ENCODE measurements around the gene RCL1. TPM values are rescaled to one million over a fixed set of nuclear protein-coding genes. Genes with fewer than 3 reads are reported as not detected.
A peak's percentile ranks its signal among the peaks of the same experiment; 100 is the strongest.

RCL1 gene
- total RNA-seq, 1 experiment from 2014 or later, result 27.0 TPM

DNA sequence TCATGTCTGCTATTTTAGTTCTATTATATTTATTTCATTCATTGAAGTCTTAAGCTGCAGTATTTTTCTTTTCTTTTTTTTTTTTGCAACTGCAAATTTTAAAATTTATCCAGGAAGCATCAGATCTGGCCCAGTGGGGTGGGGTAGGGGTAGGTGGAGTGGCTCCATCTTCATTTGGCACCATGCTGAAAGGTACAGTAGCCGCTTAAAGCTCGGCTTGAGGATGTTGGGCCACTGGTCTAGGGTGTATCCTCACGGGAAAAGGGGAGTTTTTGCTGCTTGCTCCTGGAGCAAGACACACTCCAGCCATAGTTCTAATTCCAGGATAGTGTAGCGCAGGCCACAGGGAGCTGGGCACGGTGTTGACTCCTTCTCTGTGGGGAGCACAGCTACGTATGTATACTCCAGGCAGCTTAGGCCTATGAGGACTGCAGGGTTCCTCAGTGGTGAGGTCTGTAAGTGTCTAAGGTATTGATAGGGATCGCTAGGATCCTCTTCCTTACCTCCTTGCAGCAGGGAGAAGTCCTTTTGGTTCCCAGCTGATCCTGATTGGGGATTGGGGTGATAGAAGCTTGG lies 22.7 kb downstream of the RCL1 start:
- no peaks in the 10 kb centered on the region for H3K36me3 ChIP-seq
- no peak overlapping the region for H3K27ac ChIP-seq
- no peak overlapping the region for H3K4me3 ChIP-seq
- no peaks in the 10 kb centered on the region for H3K27me3 ChIP-seq
- DNase-seq, result no peak
- H3K4me1 ChIP-seq, result no peaks in the 10 kb centered on the region
- no peaks in the 10 kb centered on the region for H3K9me3 ChIP-seq (replicated peaks)

- Histone ChIP-seq H3K27me3 (no peaks in the 10 kb centered on the region), H3K27ac (no peak overlapping the region), H3K4me1 (no peaks in the 10 kb centered on the region), H3K4me3 (no peak overlapping the region), H3K9me3 (replicated peaks) (no peaks in the 10 kb centered on the region), H3K36me3 (no peaks in the 10 kb centered on the region)
- no peak for DNase-seq
Observed at GRCh38 chr9:4820168-4820567, 27.4 kb downstream of the RCL1 start.

GRCh38 chr9:4821133-4821532 lies 28.4 kb downstream of the RCL1 start:
- no peak for DNase-seq
- Histone ChIP-seq H3K36me3 (no peaks in the 10 kb centered on the region), H3K4me3 (no peak overlapping the region), H3K27ac (no peak overlapping the region), H3K4me1 (no peaks in the 10 kb centered on the region), H3K27me3 (no peaks in the 10 kb centered on the region), H3K9me3 (replicated peaks) (no peaks in the 10 kb centered on the region)

GRCh38 chr9:4822057-4822456 lies 29.3 kb downstream of the RCL1 start:
- no peaks in the 10 kb centered on the region for H3K36me3 ChIP-seq
- H3K4me1 ChIP-seq, result no peaks in the 10 kb centered on the region
- H3K27me3 ChIP-seq, result no peaks in the 10 kb centered on the region
- H3K4me3 ChIP-seq, result no peak overlapping the region
- no peak for DNase-seq
- H3K27ac ChIP-seq, result no peak overlapping the region
- H3K9me3 ChIP-seq (replicated peaks), result no peaks in the 10 kb centered on the region

DNA sequence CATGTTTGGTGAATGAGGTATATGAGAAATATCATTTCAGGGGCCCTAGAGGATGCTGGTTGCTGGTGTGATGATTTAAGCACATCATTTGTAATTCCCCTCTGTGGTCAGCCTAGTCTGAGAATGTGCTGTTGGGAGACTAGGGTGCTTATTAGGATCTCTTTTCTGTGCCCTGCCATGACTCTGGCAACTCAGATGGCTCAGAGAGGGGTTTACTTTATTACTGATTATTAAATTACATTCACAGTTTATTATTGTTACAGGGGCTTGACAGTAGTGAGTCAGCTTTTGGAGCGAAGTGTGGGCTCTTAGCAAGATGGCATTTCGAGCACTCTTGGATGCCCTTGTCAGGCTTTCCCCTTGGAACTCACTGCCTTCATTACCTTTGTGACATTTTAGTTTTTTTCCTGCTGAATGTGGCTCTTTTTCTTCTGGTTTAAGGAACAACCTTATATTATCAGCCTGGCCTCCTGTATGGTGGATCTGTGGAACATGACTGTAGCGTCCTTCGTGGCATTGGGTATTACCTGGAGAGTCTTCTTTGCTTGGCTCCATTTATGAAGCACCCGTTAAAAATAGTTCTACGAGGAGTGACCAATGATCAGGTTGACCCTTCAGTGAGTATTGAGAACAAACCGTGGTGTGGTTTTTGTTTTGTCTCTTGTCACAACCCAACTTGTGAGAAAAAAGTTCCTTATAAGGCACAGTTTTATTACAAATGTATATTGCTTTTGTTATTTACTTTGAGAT lies 33.8 kb downstream of the RCL1 start:
- no peak overlapping the region for H3K27ac ChIP-seq
- DNase-seq, result no peak

DNA sequence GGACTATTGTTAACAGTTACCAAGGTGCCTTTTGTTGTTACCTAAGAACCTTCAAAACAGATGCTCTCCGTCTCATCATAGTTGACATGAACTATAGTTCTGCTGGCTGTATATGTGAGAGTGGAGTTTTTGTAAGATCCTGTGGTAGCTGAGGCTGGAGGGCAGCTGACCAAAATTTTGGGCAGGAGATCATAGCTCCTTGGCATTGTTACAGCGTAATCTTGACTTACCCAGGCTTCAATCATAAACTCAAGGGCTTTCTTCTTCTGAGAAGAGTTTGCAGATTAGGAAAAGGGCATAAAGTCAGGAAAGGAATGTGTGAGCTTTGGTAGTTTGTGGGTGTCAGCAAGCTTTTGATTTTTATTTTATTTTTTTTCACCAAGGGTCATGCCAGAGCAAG lies 34.5 kb downstream of the RCL1 start:
- Histone ChIP-seq H3K4me3 (no peak overlapping the region), H3K27ac (no peak overlapping the region), H3K4me1 (peaks cover 7% of the 10 kb centered on the region), H3K36me3 (0 out of 2 replicates have a peak, but pooled peaks cover 2% of the 10 kb centered on the region), H3K27me3 (no peaks in the 10 kb centered on the region), H3K9me3 (replicated peaks) (no peaks in the 10 kb centered on the region)
- DNase-seq, result no peak

More for the DNA sequence above, 33.8 kb downstream of the RCL1 start:
- Histone ChIP-seq H3K4me3 (no peak overlapping the region), H3K27me3 (no peaks in the 10 kb centered on the region), H3K9me3 (replicated peaks) (no peaks in the 10 kb centered on the region), H3K36me3 (0 out of 2 replicates have a peak, but pooled peaks cover 2% of the 10 kb centered on the region), H3K4me1 (peaks cover 7% of the 10 kb centered on the region)

DNA sequence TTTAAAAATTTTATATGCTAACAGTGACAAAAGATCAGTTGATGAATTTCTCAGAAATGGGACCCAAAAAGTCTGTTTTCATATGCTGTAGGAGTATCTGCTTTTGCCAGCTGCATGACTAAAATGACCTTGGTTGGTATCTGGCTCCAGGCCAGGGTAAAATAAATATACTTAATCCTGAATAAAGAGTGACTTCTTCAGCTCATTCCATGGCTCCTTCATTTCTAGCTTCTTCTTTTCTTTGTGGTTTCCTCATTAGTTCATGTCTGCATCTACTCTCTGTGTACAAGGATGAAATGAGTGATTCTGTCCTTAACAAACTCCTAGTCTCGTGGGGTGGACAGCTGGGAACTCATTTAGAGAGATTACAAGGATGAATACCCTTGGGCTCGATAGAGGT lies 36.0 kb downstream of the RCL1 start:
- Histone ChIP-seq H3K27me3 (no peaks in the 10 kb centered on the region), H3K27ac (peak overlapping the region; percentile 23; the same call in 1 of the 2 replicates), H3K36me3 (0 out of 2 replicates have a peak, but pooled peaks cover 6% of the 10 kb centered on the region), H3K4me1 (peaks cover 7% of the 10 kb centered on the region), H3K4me3 (no peak overlapping the region), H3K9me3 (replicated peaks) (no peaks in the 10 kb centered on the region)
- peak; percentile 25 to 69 for DNase-seq

DNA sequence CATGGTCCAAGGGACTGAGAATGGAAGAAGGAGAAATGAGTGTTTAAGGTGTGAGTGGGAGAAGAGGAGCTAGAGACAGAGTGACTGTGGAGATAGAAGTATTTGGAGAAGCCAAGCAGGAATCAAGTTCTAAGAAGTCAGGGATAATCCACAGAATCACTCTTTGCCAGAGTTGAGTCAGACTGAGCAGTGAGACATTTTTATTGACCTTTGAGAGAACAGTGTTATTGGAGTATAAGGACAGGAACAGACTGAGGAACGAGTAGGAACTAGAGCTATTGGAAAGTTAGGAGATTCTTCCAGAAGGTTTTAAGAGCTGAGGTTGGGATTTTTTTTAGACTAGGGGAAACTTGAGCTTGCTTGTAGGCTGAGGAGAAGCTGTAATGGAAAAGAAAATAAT lies 37.2 kb downstream of the RCL1 start:
- no peak overlapping the region for H3K27ac ChIP-seq
- no peak for DNase-seq

GRCh38 chr9:4830699-4831098 lies 38.0 kb downstream of the RCL1 start:
- H3K4me1 ChIP-seq, result peaks cover 7% of the 10 kb centered on the region
- H3K4me3 ChIP-seq, result no peak overlapping the region
- H3K27ac ChIP-seq, result no peak overlapping the region
- peaks cover 7% of the 10 kb centered on the region; the same call in 1 of the 2 replicates for H3K36me3 ChIP-seq
- no peak for DNase-seq
- H3K9me3 ChIP-seq (replicated peaks), result no peaks in the 10 kb centered on the region
- no peaks in the 10 kb centered on the region for H3K27me3 ChIP-seq

More for the DNA sequence above, 37.2 kb downstream of the RCL1 start:
- Histone ChIP-seq H3K4me3 (no peak overlapping the region), H3K4me1 (peaks cover 7% of the 10 kb centered on the region), H3K36me3 (peaks cover 7% of the 10 kb centered on the region; the same call in 1 of the 2 replicates), H3K9me3 (replicated peaks) (no peaks in the 10 kb centered on the region), H3K27me3 (no peaks in the 10 kb centered on the region)

GRCh38 chr9:4831119-4831518 lies 38.4 kb downstream of the RCL1 start:
- Histone ChIP-seq H3K27me3 (no peaks in the 10 kb centered on the region), H3K36me3 (peaks cover 7% of the 10 kb centered on the region; the same call in 1 of the 2 replicates), H3K4me1 (peaks cover 7% of the 10 kb centered on the region), H3K9me3 (replicated peaks) (no peaks in the 10 kb centered on the region), H3K27ac (no peak overlapping the region), H3K4me3 (no peak overlapping the region)
- DNase-seq, result no peak

DNA sequence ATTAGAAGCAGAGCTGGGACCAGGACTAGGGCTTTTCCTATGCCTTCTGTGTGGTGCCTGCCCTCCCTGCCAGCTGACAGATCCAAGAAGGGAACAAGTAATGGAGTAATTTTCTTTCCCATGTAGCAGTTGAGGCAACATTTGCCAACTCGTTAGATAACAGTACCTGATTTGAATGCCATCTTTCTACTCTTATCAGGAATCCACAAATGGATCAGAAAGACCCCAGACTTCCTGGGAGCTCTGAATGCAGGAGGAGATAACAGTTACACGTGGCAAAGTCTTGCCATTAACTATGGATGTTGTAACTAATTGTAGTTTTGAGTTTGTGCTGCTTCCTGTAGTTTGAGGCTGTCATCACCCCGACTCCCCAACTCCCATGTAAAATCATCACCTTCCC lies 39.2 kb downstream of the RCL1 start:
- Histone ChIP-seq H3K4me1 (peaks cover 7% of the 10 kb centered on the region), H3K27ac (no peak overlapping the region), H3K4me3 (no peak overlapping the region), H3K36me3 (peaks cover 7% of the 10 kb centered on the region; the same call in 1 of the 2 replicates), H3K9me3 (replicated peaks) (no peaks in the 10 kb centered on the region), H3K27me3 (no peaks in the 10 kb centered on the region)
- DNase-seq, result no peak

- H3K36me3 ChIP-seq, result peaks cover 7% of the 10 kb centered on the region; the same call in 1 of the 2 replicates
- peaks cover 11% of the 10 kb centered on the region for H3K4me1 ChIP-seq
- H3K9me3 ChIP-seq (replicated peaks), result no peaks in the 10 kb centered on the region
- DNase-seq, result no peak
- H3K4me3 ChIP-seq, result no peak overlapping the region
- no peak overlapping the region for H3K27ac ChIP-seq
- no peaks in the 10 kb centered on the region for H3K27me3 ChIP-seq
Observed at GRCh38 chr9:4832786-4833579, 40.2 kb downstream of the RCL1 start.

DNA sequence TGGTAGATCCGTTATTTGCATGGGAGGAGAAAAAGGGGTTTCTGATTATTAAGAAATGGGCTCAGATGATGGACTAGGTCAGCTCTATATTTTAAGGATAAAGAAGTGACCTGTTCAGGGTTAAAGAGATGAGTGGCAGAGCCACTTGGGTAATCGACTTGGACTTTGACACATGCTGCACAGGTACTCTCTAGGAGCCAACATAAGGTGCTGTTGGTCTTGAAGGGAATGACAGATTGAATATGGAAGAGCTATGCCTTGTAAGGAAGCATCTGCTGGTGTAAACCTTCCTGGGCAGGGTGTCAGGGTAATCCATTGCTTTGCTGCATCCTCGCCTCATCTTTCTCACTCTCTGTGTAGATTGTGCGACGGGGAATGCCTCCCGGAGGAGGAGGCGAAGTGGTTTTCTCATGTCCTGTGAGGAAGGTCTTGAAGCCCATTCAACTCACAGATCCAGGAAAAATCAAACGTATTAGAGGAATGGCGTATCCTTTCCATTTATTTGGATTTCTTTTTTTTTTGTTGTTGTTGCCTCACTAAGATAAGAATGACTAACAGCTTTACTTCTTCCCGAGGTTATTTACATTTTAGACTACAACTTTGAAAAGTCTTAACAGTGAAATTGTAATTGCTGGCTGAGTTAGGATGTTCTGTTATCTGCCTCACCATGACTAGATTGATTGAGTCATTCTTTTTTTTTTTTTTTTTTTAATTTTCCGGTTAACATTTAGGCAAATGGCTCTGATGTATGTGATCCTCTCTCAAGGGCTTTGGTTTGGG lies 41.2 kb downstream of the RCL1 start:
- H3K4me3 ChIP-seq, result no peak overlapping the region
- DNase-seq, result no peak
- peaks cover 7% of the 10 kb centered on the region; the same call in 1 of the 2 replicates for H3K36me3 ChIP-seq
- no peaks in the 10 kb centered on the region for H3K9me3 ChIP-seq (replicated peaks)
- no peaks in the 10 kb centered on the region for H3K27me3 ChIP-seq
- H3K27ac ChIP-seq, result no peak overlapping the region
- H3K4me1 ChIP-seq, result peaks cover 8% of the 10 kb centered on the region

DNA sequence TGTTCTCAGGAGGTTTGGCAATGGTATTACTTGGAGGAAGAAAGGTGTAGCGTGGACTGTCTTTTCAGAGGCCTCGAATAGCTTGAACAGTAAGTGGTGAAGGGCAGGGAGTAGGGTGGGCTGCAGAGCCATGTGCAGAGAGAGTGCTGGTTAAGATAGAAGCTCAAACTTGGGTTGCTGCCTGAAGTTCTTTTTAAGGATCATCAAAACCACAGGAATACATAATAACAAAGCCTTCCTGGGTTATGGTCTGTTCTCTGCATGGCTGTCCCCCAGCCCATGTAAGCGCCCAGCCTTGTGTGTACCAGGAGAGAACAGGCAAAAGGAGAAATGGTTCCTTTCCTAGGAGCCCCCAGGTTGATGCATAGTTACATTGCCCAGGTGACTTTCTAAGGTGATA lies 43.9 kb downstream of the RCL1 start:
- Histone ChIP-seq H3K9me3 (replicated peaks) (no peaks in the 10 kb centered on the region), H3K4me3 (no peak overlapping the region), H3K36me3 (peaks cover 7% of the 10 kb centered on the region), H3K4me1 (0 out of 2 replicates have a peak, but pooled peaks cover 4% of the 10 kb centered on the region), H3K27ac (no peak overlapping the region), H3K27me3 (no peaks in the 10 kb centered on the region)
- no peak for DNase-seq

Measured in SJCRH30 (cell line).